ENCODE results near the gene PDE4B.

- no peak for TF ChIP-seq POLR2A (IDR thresholded peaks at IDR 0.05; ENCODE audit: low read length)
- TF ChIP-seq GATA1 (IDR thresholded peaks at IDR 0.05; ENCODE audit: low read depth, low read length), result no peak
These were observed 490.9 kb downstream of the PDE4B start for GRCh38 chr1:66283622-66284041.

Measured in erythroblast (primary cell).